Measurements from ENCODE around the gene GNAI1. TPM values are rescaled to one million over a fixed set of nuclear protein-coding genes. Genes with fewer than 3 reads are reported as not detected.

Gene GNAI1
- total and polyA plus RNA-seq, 4 donors, result 8.9 to 38.7 (median 20.9) TPM

DNA sequence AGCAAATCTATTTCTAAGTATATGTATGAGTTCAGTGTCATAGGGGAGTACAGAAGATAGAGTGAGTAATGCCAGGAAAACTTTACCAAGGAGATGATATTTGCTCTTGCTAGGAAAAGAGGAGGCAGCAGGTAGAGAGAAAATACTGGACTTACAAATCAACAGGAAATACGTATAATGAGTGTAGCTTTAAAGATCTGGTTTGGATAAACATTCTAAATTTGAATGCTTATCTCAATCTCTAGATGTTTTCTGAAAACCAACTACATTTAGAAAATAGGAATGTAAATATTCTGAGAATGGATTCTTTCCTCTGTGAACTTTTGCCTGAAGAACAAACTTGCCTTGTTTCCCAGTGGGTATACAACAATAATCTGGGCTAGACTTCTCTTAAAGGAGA lies 46.9 kb upstream of the GNAI1 start:
- Histone ChIP-seq H3K27ac (ENCODE audit: low read depth in 1 of 2, low read length in 2 of 2) (no peak overlapping the region), H3K4me1 (ENCODE audit: control insufficient read depth in 4 of 4, insufficient read depth in 4 of 4, low read length in 3 of 4) (no peaks in the 10 kb centered on the region), H3K9ac (ENCODE audit: low read depth in 1 of 2, low read length in 2 of 2) (no peak overlapping the region), H3K9me3 (ENCODE audit: control insufficient read depth in 4 of 4, low read length in 3 of 4) (no peaks in the 10 kb centered on the region), H3K4me3 (ENCODE audit: low read depth in 1 of 3, low read length in 3 of 3) (no peak overlapping the region), H3K27me3 (ENCODE audit: control insufficient read depth in 4 of 4, insufficient read depth in 4 of 4, low read length in 3 of 4) (no peaks in the 10 kb centered on the region), H3K36me3 (ENCODE audit: control insufficient read depth in 4 of 4, insufficient read depth in 3 of 4, low read depth in 1 of 4, low read length in 3 of 4) (no peaks in the 10 kb centered on the region)
- DNase-seq (ENCODE audit: low spot score), result no peak
- WGBS, result 81% methylated on average over 1 of the region's 1 CpG
- TF ChIP-seq TAF1 (conservative IDR thresholded peaks at IDR 0.05) (no peak), EGR1 (IDR thresholded peaks at IDR 0.05; ENCODE audit: low read depth in 2 of 2) (no peak), HNF4G (IDR thresholded peaks at IDR 0.05) (no peak), NR2F2 (IDR thresholded peaks at IDR 0.05) (no peak), FOXA1 (IDR thresholded peaks at IDR 0.05) (no peak), SP1 (IDR thresholded peaks at IDR 0.05) (no peak), RXRA (IDR thresholded peaks at IDR 0.05) (no peak), FOXA2 (IDR thresholded peaks at IDR 0.05) (no peak), HNF4A (conservative IDR thresholded peaks at IDR 0.05) (no peak), YY1 (IDR thresholded peaks at IDR 0.05) (no peak), JUND (IDR thresholded peaks at IDR 0.05) (no peak), RAD21 (IDR thresholded peaks at IDR 0.05) (no peak), GABPA (IDR thresholded peaks at IDR 0.05 in 1 of 2, conservative IDR thresholded peaks at IDR 0.05 in 1 of 2) (no peak)
- TF ChIP-seq, protein P1, sequence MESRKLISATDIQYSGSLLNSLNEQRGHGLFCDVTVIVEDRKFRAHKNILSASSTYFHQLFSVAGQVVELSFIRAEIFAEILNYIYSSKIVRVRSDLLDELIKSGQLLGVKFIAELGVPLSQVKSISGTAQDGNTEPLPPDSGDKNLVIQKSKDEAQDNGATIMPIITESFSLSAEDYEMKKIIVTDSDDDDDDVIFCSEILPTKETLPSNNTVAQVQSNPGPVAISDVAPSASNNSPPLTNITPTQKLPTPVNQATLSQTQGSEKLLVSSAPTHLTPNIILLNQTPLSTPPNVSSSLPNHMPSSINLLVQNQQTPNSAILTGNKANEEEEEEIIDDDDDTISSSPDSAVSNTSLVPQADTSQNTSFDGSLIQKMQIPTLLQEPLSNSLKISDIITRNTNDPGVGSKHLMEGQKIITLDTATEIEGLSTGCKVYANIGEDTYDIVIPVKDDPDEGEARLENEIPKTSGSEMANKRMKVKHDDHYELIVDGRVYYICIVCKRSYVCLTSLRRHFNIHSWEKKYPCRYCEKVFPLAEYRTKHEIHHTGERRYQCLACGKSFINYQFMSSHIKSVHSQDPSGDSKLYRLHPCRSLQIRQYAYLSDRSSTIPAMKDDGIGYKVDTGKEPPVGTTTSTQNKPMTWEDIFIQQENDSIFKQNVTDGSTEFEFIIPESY (IDR thresholded peaks at IDR 0.05), result no peak
- TF ChIP-seq, protein P2, sequence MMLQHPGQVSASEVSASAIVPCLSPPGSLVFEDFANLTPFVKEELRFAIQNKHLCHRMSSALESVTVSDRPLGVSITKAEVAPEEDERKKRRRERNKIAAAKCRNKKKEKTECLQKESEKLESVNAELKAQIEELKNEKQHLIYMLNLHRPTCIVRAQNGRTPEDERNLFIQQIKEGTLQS (IDR thresholded peaks at IDR 0.05), result no peak
- TF ChIP-seq, protein P3, sequence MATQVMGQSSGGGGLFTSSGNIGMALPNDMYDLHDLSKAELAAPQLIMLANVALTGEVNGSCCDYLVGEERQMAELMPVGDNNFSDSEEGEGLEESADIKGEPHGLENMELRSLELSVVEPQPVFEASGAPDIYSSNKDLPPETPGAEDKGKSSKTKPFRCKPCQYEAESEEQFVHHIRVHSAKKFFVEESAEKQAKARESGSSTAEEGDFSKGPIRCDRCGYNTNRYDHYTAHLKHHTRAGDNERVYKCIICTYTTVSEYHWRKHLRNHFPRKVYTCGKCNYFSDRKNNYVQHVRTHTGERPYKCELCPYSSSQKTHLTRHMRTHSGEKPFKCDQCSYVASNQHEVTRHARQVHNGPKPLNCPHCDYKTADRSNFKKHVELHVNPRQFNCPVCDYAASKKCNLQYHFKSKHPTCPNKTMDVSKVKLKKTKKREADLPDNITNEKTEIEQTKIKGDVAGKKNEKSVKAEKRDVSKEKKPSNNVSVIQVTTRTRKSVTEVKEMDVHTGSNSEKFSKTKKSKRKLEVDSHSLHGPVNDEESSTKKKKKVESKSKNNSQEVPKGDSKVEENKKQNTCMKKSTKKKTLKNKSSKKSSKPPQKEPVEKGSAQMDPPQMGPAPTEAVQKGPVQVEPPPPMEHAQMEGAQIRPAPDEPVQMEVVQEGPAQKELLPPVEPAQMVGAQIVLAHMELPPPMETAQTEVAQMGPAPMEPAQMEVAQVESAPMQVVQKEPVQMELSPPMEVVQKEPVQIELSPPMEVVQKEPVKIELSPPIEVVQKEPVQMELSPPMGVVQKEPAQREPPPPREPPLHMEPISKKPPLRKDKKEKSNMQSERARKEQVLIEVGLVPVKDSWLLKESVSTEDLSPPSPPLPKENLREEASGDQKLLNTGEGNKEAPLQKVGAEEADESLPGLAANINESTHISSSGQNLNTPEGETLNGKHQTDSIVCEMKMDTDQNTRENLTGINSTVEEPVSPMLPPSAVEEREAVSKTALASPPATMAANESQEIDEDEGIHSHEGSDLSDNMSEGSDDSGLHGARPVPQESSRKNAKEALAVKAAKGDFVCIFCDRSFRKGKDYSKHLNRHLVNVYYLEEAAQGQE (IDR thresholded peaks at IDR 0.05), result no peak
- TF ChIP-seq, protein P4, sequence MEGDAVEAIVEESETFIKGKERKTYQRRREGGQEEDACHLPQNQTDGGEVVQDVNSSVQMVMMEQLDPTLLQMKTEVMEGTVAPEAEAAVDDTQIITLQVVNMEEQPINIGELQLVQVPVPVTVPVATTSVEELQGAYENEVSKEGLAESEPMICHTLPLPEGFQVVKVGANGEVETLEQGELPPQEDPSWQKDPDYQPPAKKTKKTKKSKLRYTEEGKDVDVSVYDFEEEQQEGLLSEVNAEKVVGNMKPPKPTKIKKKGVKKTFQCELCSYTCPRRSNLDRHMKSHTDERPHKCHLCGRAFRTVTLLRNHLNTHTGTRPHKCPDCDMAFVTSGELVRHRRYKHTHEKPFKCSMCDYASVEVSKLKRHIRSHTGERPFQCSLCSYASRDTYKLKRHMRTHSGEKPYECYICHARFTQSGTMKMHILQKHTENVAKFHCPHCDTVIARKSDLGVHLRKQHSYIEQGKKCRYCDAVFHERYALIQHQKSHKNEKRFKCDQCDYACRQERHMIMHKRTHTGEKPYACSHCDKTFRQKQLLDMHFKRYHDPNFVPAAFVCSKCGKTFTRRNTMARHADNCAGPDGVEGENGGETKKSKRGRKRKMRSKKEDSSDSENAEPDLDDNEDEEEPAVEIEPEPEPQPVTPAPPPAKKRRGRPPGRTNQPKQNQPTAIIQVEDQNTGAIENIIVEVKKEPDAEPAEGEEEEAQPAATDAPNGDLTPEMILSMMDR (IDR thresholded peaks at IDR 0.05; ENCODE audit: low read depth, low read length, missing input control), result no peak
- TF ChIP-seq, protein P5, sequence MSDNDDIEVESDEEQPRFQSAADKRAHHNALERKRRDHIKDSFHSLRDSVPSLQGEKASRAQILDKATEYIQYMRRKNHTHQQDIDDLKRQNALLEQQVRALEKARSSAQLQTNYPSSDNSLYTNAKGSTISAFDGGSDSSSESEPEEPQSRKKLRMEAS (IDR thresholded peaks at IDR 0.05), result no peak
